GM10847 (cell line): ENCODE data around the gene VAV1.

Experiments
- POLR2A ChIP-seq: IDR thresholded peaks from 2 replicates; pipeline ENCODE4 v1.6.1; 2011; ENCODE audit not compliant: insufficient read length; ENCODE audit errors: extremely low read depth

The VAV1 gene

GRCh38 chr19:6848986-6849385 lies 76.5 kb downstream of the VAV1 start:
- TF ChIP-seq POLR2A: no peak

GRCh38 chr19:6849876-6850275 lies 77.4 kb downstream of the VAV1 start:
- TF ChIP-seq POLR2A: no peak

- no peak for TF ChIP-seq POLR2A
These were observed 78.9 kb downstream of the VAV1 start for GRCh38 chr19:6851359-6851758.

GRCh38 chr19:6852001-6852400 lies 79.5 kb downstream of the VAV1 start:
- no peak for TF ChIP-seq POLR2A

- no peak for TF ChIP-seq POLR2A
These were observed 81.4 kb downstream of the VAV1 start for GRCh38 chr19:6853868-6854267.

GRCh38 chr19:6854758-6855157 lies 82.2 kb downstream of the VAV1 start:
- no peak for TF ChIP-seq POLR2A

GRCh38 chr19:6856749-6857372 lies 84.4 kb downstream of the VAV1 start:
- TF ChIP-seq POLR2A: no peak

- no peak for TF ChIP-seq POLR2A
These were observed 89.3 kb downstream of the VAV1 start for GRCh38 chr19:6861683-6862286.

GRCh38 chr19:6862673-6863078 lies 90.2 kb downstream of the VAV1 start:
- no peak for TF ChIP-seq POLR2A

- no peak for TF ChIP-seq POLR2A
These were observed 91.9 kb downstream of the VAV1 start for GRCh38 chr19:6864325-6864940.

- TF ChIP-seq POLR2A: no peak
These were observed 93.3 kb downstream of the VAV1 start for GRCh38 chr19:6865849-6866248.

GRCh38 chr19:6866741-6867151 lies 94.2 kb downstream of the VAV1 start:
- TF ChIP-seq POLR2A: no peak

GRCh38 chr19:6868351-6868750 lies 95.8 kb downstream of the VAV1 start:
- no peak for TF ChIP-seq POLR2A

GRCh38 chr19:6873708-6874431 lies 101.4 kb downstream of the VAV1 start:
- no peak for TF ChIP-seq POLR2A

GRCh38 chr19:6875218-6875617 lies 102.7 kb downstream of the VAV1 start:
- no peak for TF ChIP-seq POLR2A

- TF ChIP-seq POLR2A: no peak
These were observed 104.2 kb downstream of the VAV1 start for GRCh38 chr19:6876748-6877147.

- no peak for TF ChIP-seq POLR2A
These were observed 105.3 kb downstream of the VAV1 start for GRCh38 chr19:6877766-6878165.
